ENCODE results near the gene PHF19.

DNA sequence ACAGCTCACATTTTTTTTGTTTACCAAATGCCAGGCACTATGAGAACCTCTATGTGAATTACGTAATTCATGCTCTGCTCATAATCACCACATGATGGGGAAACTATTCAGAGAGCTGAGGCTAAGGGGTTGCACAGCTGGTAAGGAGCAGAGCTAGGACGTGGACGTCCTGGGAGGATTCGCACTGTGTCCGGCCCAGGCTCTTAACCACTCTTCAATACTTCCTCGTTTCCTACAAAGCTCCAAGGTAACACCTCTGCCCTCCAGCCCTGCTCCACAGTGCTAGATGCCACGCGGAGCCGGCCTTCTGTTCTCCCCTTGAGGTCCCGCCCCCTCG, 8.7 kb downstream of the PHF19 start:
- TF ChIP-seq POLR2A (IDR thresholded peaks at IDR 0.05) (no peak), POLR2AphosphoS5 (IDR thresholded peaks at IDR 0.05) (peak; percentile 11)
- TF ChIP-seq, protein P1, sequence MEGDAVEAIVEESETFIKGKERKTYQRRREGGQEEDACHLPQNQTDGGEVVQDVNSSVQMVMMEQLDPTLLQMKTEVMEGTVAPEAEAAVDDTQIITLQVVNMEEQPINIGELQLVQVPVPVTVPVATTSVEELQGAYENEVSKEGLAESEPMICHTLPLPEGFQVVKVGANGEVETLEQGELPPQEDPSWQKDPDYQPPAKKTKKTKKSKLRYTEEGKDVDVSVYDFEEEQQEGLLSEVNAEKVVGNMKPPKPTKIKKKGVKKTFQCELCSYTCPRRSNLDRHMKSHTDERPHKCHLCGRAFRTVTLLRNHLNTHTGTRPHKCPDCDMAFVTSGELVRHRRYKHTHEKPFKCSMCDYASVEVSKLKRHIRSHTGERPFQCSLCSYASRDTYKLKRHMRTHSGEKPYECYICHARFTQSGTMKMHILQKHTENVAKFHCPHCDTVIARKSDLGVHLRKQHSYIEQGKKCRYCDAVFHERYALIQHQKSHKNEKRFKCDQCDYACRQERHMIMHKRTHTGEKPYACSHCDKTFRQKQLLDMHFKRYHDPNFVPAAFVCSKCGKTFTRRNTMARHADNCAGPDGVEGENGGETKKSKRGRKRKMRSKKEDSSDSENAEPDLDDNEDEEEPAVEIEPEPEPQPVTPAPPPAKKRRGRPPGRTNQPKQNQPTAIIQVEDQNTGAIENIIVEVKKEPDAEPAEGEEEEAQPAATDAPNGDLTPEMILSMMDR (IDR thresholded peaks at IDR 0.05): no peak
